Stimulated activated naive CD8-positive, alpha-beta T cell treated with anti-CD3 and anti-CD28 coated beads, Interleukin-15, amount 100 ng/mL, for 72 hours (primary cell): Measurements from ENCODE around the gene NTPCR.
A peak's percentile ranks its signal among the peaks of the same experiment; 100 is the strongest.

ENCODE experiments used
- ATAC-seq: fragments of 150-1000 bp; cut with Tn5 transposase; 2 replicates; pipeline ENCODE4 v1.10.0; 2021; ENCODE audit warnings: mild to moderate bottlenecking, moderate library complexity
- DNase-seq, 2 donors: peaks; one replicate each; pipeline ENCODE4 v3.0.0; 2021 to 2022
- H3K27ac Mint-ChIP-seq, 2 donors: one replicate each; pipeline ENCODE4 v1.8.0; 2022; ENCODE audit warnings: mild to moderate bottlenecking in 2 of 2, mixed read lengths in 2 of 2, moderate library complexity in 2 of 2
- H3K27me3 Mint-ChIP-seq: one replicate; pipeline ENCODE4 v1.8.0; 2022; ENCODE audit warnings: mixed read lengths
- H3K4me1 Mint-ChIP-seq: one replicate; pipeline ENCODE4 v1.8.0; 2022; ENCODE audit warnings: mild to moderate bottlenecking, mixed read lengths
- H3K4me3 Mint-ChIP-seq, 2 donors: one replicate each; pipeline ENCODE4 v1.8.0; 2022; ENCODE audit warnings: mild to moderate bottlenecking in 2 of 2, mixed read lengths in 2 of 2, moderate library complexity in 1 of 2
- H3K9me3 Mint-ChIP-seq, 2 donors: one replicate each; pipeline ENCODE4 v1.8.0; 2022; ENCODE audit warnings: mixed read lengths in 2 of 2

NTPCR gene

GRCh38 chr1:232942413-232943294 is 7.8 kb upstream of the NTPCR start:
- peaks cover 61% of the 10 kb centered on the region for H3K4me1 Mint-ChIP-seq
- DNase-seq: no peak
- ATAC-seq: no peak
- H3K9me3 Mint-ChIP-seq: peaks cover 0 to 11% of the 10 kb centered on the region in 2 donors
- H3K27ac Mint-ChIP-seq: peak overlapping the region; percentile 94 to 97
- H3K27me3 Mint-ChIP-seq: no peaks in the 10 kb centered on the region
- no peak overlapping the region for H3K4me3 Mint-ChIP-seq

GRCh38 chr1:232943679-232944252 is 6.6 kb upstream of the NTPCR start:
- Mint-ChIP-seq H3K27ac (peak overlapping the region; percentile 94 to 97), H3K27me3 (no peaks in the 10 kb centered on the region), H3K4me1 (peaks cover 61% of the 10 kb centered on the region), H3K9me3 (peaks cover 0 to 11% of the 10 kb centered on the region in 2 donors), H3K4me3 (peak overlapping the region; percentile 56 to 65)
- ATAC-seq: peak; percentile 87
- DNase-seq: peak; percentile 71 to 84

- H3K9me3 Mint-ChIP-seq: peaks cover 0 to 11% of the 10 kb centered on the region in 2 donors
- DNase-seq: peak; percentile 16 to 54
- ATAC-seq: peak; percentile 61
- peak overlapping the region; percentile 56 to 65 for H3K4me3 Mint-ChIP-seq
- no peaks in the 10 kb centered on the region for H3K27me3 Mint-ChIP-seq
- H3K27ac Mint-ChIP-seq: peak overlapping the region; percentile 94 to 97
- peaks cover 66% of the 10 kb centered on the region for H3K4me1 Mint-ChIP-seq
These were observed 6.1 kb upstream of the NTPCR start for GRCh38 chr1:232944347-232944746.

GRCh38 chr1:232949636-232950196 is 695 bp upstream of the NTPCR start:
- Mint-ChIP-seq H3K4me1 (peaks cover 58% of the 10 kb centered on the region), H3K4me3 (peak overlapping the region; percentile 90 to 94), H3K9me3 (no peaks in the 10 kb centered on the region), H3K27ac (peak overlapping the region; percentile 94 to 96), H3K27me3 (no peaks in the 10 kb centered on the region)
- DNase-seq (no peak), ATAC-seq (no peak)

GRCh38 chr1:232951180-232951579 is 769 bp downstream of the NTPCR start:
- peak overlapping the region; percentile 94 to 96 for H3K27ac Mint-ChIP-seq
- H3K4me3 Mint-ChIP-seq: peak overlapping the region; percentile 90 to 94
- no peaks in the 10 kb centered on the region for H3K27me3 Mint-ChIP-seq
- peak; percentile 68 for ATAC-seq
- H3K4me1 Mint-ChIP-seq: peaks cover 45% of the 10 kb centered on the region
- peak; percentile 21 to 41 for DNase-seq
- H3K9me3 Mint-ChIP-seq: no peaks in the 10 kb centered on the region

- Mint-ChIP-seq H3K9me3 (no peaks in the 10 kb centered on the region), H3K27me3 (no peaks in the 10 kb centered on the region), H3K4me3 (peak overlapping the region; percentile 90 to 94), H3K27ac (peak overlapping the region in 1 of 2 donors; percentile 96), H3K4me1 (peaks cover 43% of the 10 kb centered on the region)
- DNase-seq (no peak), ATAC-seq (no peak)
These were observed 1.2 kb downstream of the NTPCR start for GRCh38 chr1:232951605-232952004.

- ATAC-seq: no peak
- Mint-ChIP-seq H3K4me1 (peaks cover 41% of the 10 kb centered on the region), H3K4me3 (peak overlapping the region; percentile 90 to 94), H3K9me3 (peaks cover 0 to 5% of the 10 kb centered on the region in 2 donors), H3K27me3 (no peaks in the 10 kb centered on the region), H3K27ac (peak overlapping the region; percentile 59 to 79)
- DNase-seq: peak in 1 of 2 donors; percentile 39
These were observed 2.4 kb downstream of the NTPCR start for GRCh38 chr1:232952514-232953499.

GRCh38 chr1:232954594-232955365 is 4.4 kb downstream of the NTPCR start:
- peaks cover 5 to 13% of the 10 kb centered on the region in 2 donors for H3K9me3 Mint-ChIP-seq
- H3K4me1 Mint-ChIP-seq: peaks cover 34% of the 10 kb centered on the region
- ATAC-seq: no peak
- H3K27ac Mint-ChIP-seq: no peak overlapping the region
- H3K27me3 Mint-ChIP-seq: no peaks in the 10 kb centered on the region
- no peak for DNase-seq
- H3K4me3 Mint-ChIP-seq: no peak overlapping the region

- Mint-ChIP-seq H3K27me3 (no peaks in the 10 kb centered on the region), H3K4me3 (no peak overlapping the region), H3K9me3 (peaks cover 5 to 13% of the 10 kb centered on the region in 2 donors), H3K27ac (no peak overlapping the region), H3K4me1 (peaks cover 29% of the 10 kb centered on the region)
- ATAC-seq (no peak), DNase-seq (no peak)
These were observed 5.7 kb downstream of the NTPCR start for GRCh38 chr1:232956081-232956480.

GRCh38 chr1:232958067-232958466 is 7.7 kb downstream of the NTPCR start:
- DNase-seq (no peak), ATAC-seq (no peak)
- Mint-ChIP-seq H3K4me3 (no peak overlapping the region), H3K9me3 (peaks cover 5 to 13% of the 10 kb centered on the region in 2 donors), H3K4me1 (peaks cover 20% of the 10 kb centered on the region), H3K27me3 (no peaks in the 10 kb centered on the region), H3K27ac (peak overlapping the region in 1 of 2 donors; percentile 59)

GRCh38 chr1:232962761-232963745 is 12.6 kb downstream of the NTPCR start:
- Mint-ChIP-seq H3K4me1 (peaks cover 41% of the 10 kb centered on the region), H3K9me3 (peaks cover 5 to 6% of the 10 kb centered on the region in 2 donors), H3K4me3 (peak overlapping the region in 1 of 2 donors; percentile 32), H3K27me3 (no peaks in the 10 kb centered on the region), H3K27ac (no peak overlapping the region)
- ATAC-seq: no peak
- no peak for DNase-seq

- no peak overlapping the region for H3K27ac Mint-ChIP-seq
- no peaks in the 10 kb centered on the region for H3K9me3 Mint-ChIP-seq
- H3K4me1 Mint-ChIP-seq: peaks cover 56% of the 10 kb centered on the region
- DNase-seq (no peak), ATAC-seq (no peak)
- no peak overlapping the region for H3K4me3 Mint-ChIP-seq
- no peaks in the 10 kb centered on the region for H3K27me3 Mint-ChIP-seq
These were observed 14.2 kb downstream of the NTPCR start for GRCh38 chr1:232964601-232965000.

- H3K27ac Mint-ChIP-seq: peak overlapping the region; percentile 19
- peaks cover 58% of the 10 kb centered on the region for H3K4me1 Mint-ChIP-seq
These were observed 14.9 kb downstream of the NTPCR start for GRCh38 chr1:232965124-232965911.

More at GRCh38 chr1:232965124-232965911, 14.9 kb downstream of the NTPCR start:
- no peaks in the 10 kb centered on the region for H3K9me3 Mint-ChIP-seq
- H3K4me3 Mint-ChIP-seq: no peak overlapping the region
- peak; percentile 71 for ATAC-seq
- no peaks in the 10 kb centered on the region for H3K27me3 Mint-ChIP-seq
- no peak for DNase-seq
